Measurements from ENCODE around the gene FBF1.

Gene FBF1

GRCh38 chr17:75940727-75941441 is at the start of gene FBF1:
FBF1 (minus strand) TSS chr17:75941042; CDS start chr17:75938149, 2,893 bp downstream.
- Histone ChIP-seq H3K36me3 (ENCODE audit: insufficient read depth) (no peaks in the 10 kb centered on the region), H2AFZ (ENCODE audit: low read depth) (peak within 1 kb of the TSS; percentile 92), H3K79me2 (ENCODE audit: insufficient read depth, low read depth) (no peaks in the 10 kb centered on the region), H3K4me2 (peak within 1 kb of the TSS; percentile 72), H3K4me1 (ENCODE audit: low read depth, poor library complexity, severe bottlenecking) (peaks cover 12% of the 10 kb centered on the region), H3K27ac (peak within 1 kb of the TSS; percentile 20; the same call in 1 of the 2 replicates), H3K9ac (peak within 1 kb of the TSS; percentile 78), H3K4me3 (IDR thresholded peaks at IDR 0.05; ENCODE audit: insufficient read depth, low read depth, low read length) (no peak within 1 kb of the TSS), H3K27me3 (ENCODE audit: insufficient read depth, low read depth) (no peaks in the 10 kb centered on the region), H4K20me1 (ENCODE audit: insufficient read depth) (no peaks in the 10 kb centered on the region)
- TF ChIP-seq CTCF (conservative IDR thresholded peaks at IDR 0.05; ENCODE audit: low read depth, low read length), result no peak

- no peak overlapping the region for H3K9ac ChIP-seq
- H3K27ac ChIP-seq, result no peak overlapping the region
- no peaks in the 10 kb centered on the region for H3K27me3 ChIP-seq (ENCODE audit: insufficient read depth, low read depth)
- no peaks in the 10 kb centered on the region for H3K4me1 ChIP-seq (ENCODE audit: low read depth, poor library complexity, severe bottlenecking)
- no peaks in the 10 kb centered on the region for H3K36me3 ChIP-seq (ENCODE audit: insufficient read depth)
- no peaks in the 10 kb centered on the region for H4K20me1 ChIP-seq (ENCODE audit: insufficient read depth)
- H3K4me2 ChIP-seq, result no peak overlapping the region
- no peak for TF ChIP-seq CTCF (conservative IDR thresholded peaks at IDR 0.05; ENCODE audit: low read depth, low read length)
- no peak overlapping the region for H3K4me3 ChIP-seq (IDR thresholded peaks at IDR 0.05; ENCODE audit: insufficient read depth, low read depth, low read length)
- no peaks in the 10 kb centered on the region for H3K79me2 ChIP-seq (ENCODE audit: insufficient read depth, low read depth)
- H2AFZ ChIP-seq (ENCODE audit: low read depth), result no peak overlapping the region
Observed at GRCh38 chr17:75987041-75987440, 46.2 kb upstream of the FBF1 start.

- no peak overlapping the region for H3K4me3 ChIP-seq (IDR thresholded peaks at IDR 0.05; ENCODE audit: insufficient read depth, low read depth, low read length)
- H3K79me2 ChIP-seq (ENCODE audit: insufficient read depth, low read depth), result peaks cover under 1% of the 10 kb centered on the region; the same call in 1 of the 2 replicates
- no peak overlapping the region for H3K4me2 ChIP-seq
- no peak for TF ChIP-seq CTCF (conservative IDR thresholded peaks at IDR 0.05; ENCODE audit: low read depth, low read length)
- no peak overlapping the region for H2AFZ ChIP-seq (ENCODE audit: low read depth)
- H3K36me3 ChIP-seq (ENCODE audit: insufficient read depth), result no peaks in the 10 kb centered on the region
- H3K27ac ChIP-seq, result no peak overlapping the region
- no peaks in the 10 kb centered on the region for H4K20me1 ChIP-seq (ENCODE audit: insufficient read depth)
- no peak overlapping the region for H3K9ac ChIP-seq
- H3K27me3 ChIP-seq (ENCODE audit: insufficient read depth, low read depth), result no peaks in the 10 kb centered on the region
- no peaks in the 10 kb centered on the region for H3K4me1 ChIP-seq (ENCODE audit: low read depth, poor library complexity, severe bottlenecking)
Observed at GRCh38 chr17:75985986-75986385, 45.1 kb upstream of the FBF1 start.

GRCh38 chr17:75983501-75984181 is 42.8 kb upstream of the FBF1 start:
- H3K4me1 ChIP-seq (ENCODE audit: low read depth, poor library complexity, severe bottlenecking), result peaks cover 9% of the 10 kb centered on the region
- H3K4me3 ChIP-seq (IDR thresholded peaks at IDR 0.05; ENCODE audit: insufficient read depth, low read depth, low read length), result no peak overlapping the region
- no peak overlapping the region for H2AFZ ChIP-seq (ENCODE audit: low read depth)
- H4K20me1 ChIP-seq (ENCODE audit: insufficient read depth), result no peaks in the 10 kb centered on the region
- H3K36me3 ChIP-seq (ENCODE audit: insufficient read depth), result no peaks in the 10 kb centered on the region
- H3K4me2 ChIP-seq, result no peak overlapping the region
- H3K79me2 ChIP-seq (ENCODE audit: insufficient read depth, low read depth), result peaks cover 10% of the 10 kb centered on the region; the same call in 1 of the 2 replicates
- no peaks in the 10 kb centered on the region for H3K27me3 ChIP-seq (ENCODE audit: insufficient read depth, low read depth)
- no peak overlapping the region for H3K9ac ChIP-seq
- no peak for TF ChIP-seq CTCF (conservative IDR thresholded peaks at IDR 0.05; ENCODE audit: low read depth, low read length)
- H3K27ac ChIP-seq, result no peak overlapping the region
